Measurements from ENCODE around the gene NCAPG. TPM values are rescaled to one million over a fixed set of nuclear protein-coding genes. Genes with fewer than 3 reads are reported as not detected.

Gene NCAPG, protein sequence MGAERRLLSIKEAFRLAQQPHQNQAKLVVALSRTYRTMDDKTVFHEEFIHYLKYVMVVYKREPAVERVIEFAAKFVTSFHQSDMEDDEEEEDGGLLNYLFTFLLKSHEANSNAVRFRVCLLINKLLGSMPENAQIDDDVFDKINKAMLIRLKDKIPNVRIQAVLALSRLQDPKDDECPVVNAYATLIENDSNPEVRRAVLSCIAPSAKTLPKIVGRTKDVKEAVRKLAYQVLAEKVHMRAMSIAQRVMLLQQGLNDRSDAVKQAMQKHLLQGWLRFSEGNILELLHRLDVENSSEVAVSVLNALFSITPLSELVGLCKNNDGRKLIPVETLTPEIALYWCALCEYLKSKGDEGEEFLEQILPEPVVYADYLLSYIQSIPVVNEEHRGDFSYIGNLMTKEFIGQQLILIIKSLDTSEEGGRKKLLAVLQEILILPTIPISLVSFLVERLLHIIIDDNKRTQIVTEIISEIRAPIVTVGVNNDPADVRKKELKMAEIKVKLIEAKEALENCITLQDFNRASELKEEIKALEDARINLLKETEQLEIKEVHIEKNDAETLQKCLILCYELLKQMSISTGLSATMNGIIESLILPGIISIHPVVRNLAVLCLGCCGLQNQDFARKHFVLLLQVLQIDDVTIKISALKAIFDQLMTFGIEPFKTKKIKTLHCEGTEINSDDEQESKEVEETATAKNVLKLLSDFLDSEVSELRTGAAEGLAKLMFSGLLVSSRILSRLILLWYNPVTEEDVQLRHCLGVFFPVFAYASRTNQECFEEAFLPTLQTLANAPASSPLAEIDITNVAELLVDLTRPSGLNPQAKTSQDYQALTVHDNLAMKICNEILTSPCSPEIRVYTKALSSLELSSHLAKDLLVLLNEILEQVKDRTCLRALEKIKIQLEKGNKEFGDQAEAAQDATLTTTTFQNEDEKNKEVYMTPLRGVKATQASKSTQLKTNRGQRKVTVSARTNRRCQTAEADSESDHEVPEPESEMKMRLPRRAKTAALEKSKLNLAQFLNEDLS
- 53.0 and 175 TPM in 2 replicates for total RNA-seq (2011; cell fraction: chromatin; rRNA removed; ENCODE audit: low replicate concordance)
- total RNA-seq (2011; cell fraction: nucleolus; rRNA removed): 22.2 and 24.9 TPM in 2 replicates
- total RNA-seq (2011; cell fraction: nucleoplasm; rRNA removed): 39.8 and 43.6 TPM in 2 replicates
- total RNA-seq (2014; rRNA removed): 53.0 and 56.6 TPM in 2 replicates
- total RNA-seq (2014; rRNA removed; fragmentation: Illumina TruSeq; extraction: Trizol): 102 and 119 TPM in 2 replicates
- 74.8 and 76.7 TPM in 2 replicates for total RNA-seq (2015; rRNA removed; fragmentation: Illumina TruSeq; extraction: Trizol)
- 72.9 and 73.4 TPM in 2 replicates for total RNA-seq (2021)
- 62.8 and 102 TPM in 2 replicates for polyA plus RNA-seq (2011; rRNA removed)
- polyA plus RNA-seq (2011; cell fraction: cytosol; rRNA removed): 12.7 and 24.5 TPM in 2 replicates
- 43.1 and 68.4 TPM in 2 replicates for polyA plus RNA-seq (2011; cell fraction: nucleus; rRNA removed)
- polyA plus RNA-seq (2012): 50.5 and 51.2 TPM in 2 replicates
- polyA plus RNA-seq (2014; fragmentation: Illumina TruSeq; extraction: Trizol): 62.8 and 65.3 TPM in 2 replicates
- polyA plus RNA-seq (2014; fragmentation: Nextera tagmentation; extraction: Ambion mirVana): 10 to 100 TPM; 25.6 to 30.5 TPM
- 55.6 and 63.4 TPM in 2 replicates for polyA plus RNA-seq (2014; rRNA removed)
- 122 and 127 TPM in 2 replicates for polyA minus RNA-seq (2011; rRNA and poly(A)+ RNA removed)
- 23.3 and 38.6 TPM in 2 replicates for polyA minus RNA-seq (2011; cell fraction: cytosol; rRNA and poly(A)+ RNA removed)
- 47.9 and 83.9 TPM in 2 replicates for polyA minus RNA-seq (2011; cell fraction: nucleus; rRNA and poly(A)+ RNA removed)
- Bru-seq, nascent RNA: percentile 94 among the genes with signal in this experiment
- percentile 97 among the genes with signal in this experiment for BruChase-seq, experiment 1, labeled RNA remaining after a 2-hour chase
- BruChase-seq, experiment 2, labeled RNA remaining after a 6-hour chase: percentile 97 among the genes with signal in this experiment
- long read RNA-seq, experiment 1, full-length matches to known transcripts: 346 of 486 reads
- long read RNA-seq, experiment 1, partial matches to known transcripts: 57 of 486 reads
- long read RNA-seq, experiment 1, other reads (novel, unspliced or antisense): 83 of 486 reads
- long read RNA-seq, experiment 2, full-length matches to known transcripts: 53 of 116 reads
- long read RNA-seq, experiment 2, partial matches to known transcripts: 41 of 116 reads
- long read RNA-seq, experiment 2, other reads (novel, unspliced or antisense): 22 of 116 reads
- long read RNA-seq, experiment 3, full-length matches to known transcripts: 15 of 105 reads
- long read RNA-seq, experiment 3, partial matches to known transcripts: 77 of 105 reads
- long read RNA-seq, experiment 3, other reads (novel, unspliced or antisense): 13 of 105 reads

- DNase-seq (ENCODE audit: extremely low read depth in 1 of 4, low spot score in 3 of 4): peak; percentile 94 to 100 (median 96)
- ChIA-PET POLR2A (interaction anchor here (0.5 to 1.7 kb wide), 17 partner anchors 10 to 1046 kb away, joined by 3 to 10 read pairs (median 3); partner anchors contain the start of gene QDPR), CTCF (ENCODE audit: low intra/inter-chr PET ratio) (no interaction called here)
- under 1% methylated on average over 64 of the region's 69 CpGs for WGBS (ENCODE audit: insufficient coverage, low coverage, missing lambda C conversion rate)
- Histone ChIP-seq H3K9me3 (replicated peaks; ENCODE audit: control insufficient read depth, insufficient read depth, low read depth, low read length) (no peaks in the 10 kb centered on the region), H3K9ac (ENCODE audit: insufficient read depth in 1 of 2, low read depth in 2 of 2, low read length in 2 of 2) (peak within 1 kb of the TSS; percentile 97 to 100), H3K27ac (ENCODE audit: extremely low read depth, low read depth, low read length) (peak within 1 kb of the TSS; percentile 96), H3K36me3 (ENCODE audit: control insufficient read depth, insufficient read depth, low read length) (peaks cover 54% of the 10 kb centered on the region), H3K4me2 (ENCODE audit: insufficient read depth, low read length) (peak within 1 kb of the TSS; percentile 95), H2AFZ (ENCODE audit: low read depth, low read length) (peak within 1 kb of the TSS; percentile 90), H3K27me3 (ENCODE audit: control insufficient read depth in 2 of 2, insufficient read depth in 2 of 2, low read length in 2 of 2) (no peaks in the 10 kb centered on the region), H3K79me2 (ENCODE audit: control insufficient read depth, insufficient read depth, low read length) (peaks cover 99% of the 10 kb centered on the region), H4K20me1 (replicated peaks; ENCODE audit: control insufficient read depth, insufficient read depth, low read length) (peaks cover 11% of the 10 kb centered on the region), H3K4me3 (peak within 1 kb of the TSS; percentile 65), H3K4me1 (replicated peaks in 1 of 2; ENCODE audit: control insufficient read depth in 2 of 2, insufficient read depth in 2 of 2, low read length in 2 of 2) (peaks cover 3 to 10% of the 10 kb centered on the region in 2 experiments; a peak in 4 of 5 replicates), H3K9me1 (ENCODE audit: control insufficient read depth, insufficient read depth, low read length) (no peaks in the 10 kb centered on the region)
- in situ Hi-C loops (cut with MboI): no loop called here
- BruUV-seq (replicated peaks): TSS peak; percentile 58
- peak; percentile 88 for ATAC-seq
- FAIRE-seq: peak; percentile 100
- intact Hi-C loops (cut with micrococcal nuclease): loop anchor here (2.0 kb wide), 1 partner anchor 210 kb away; the partner anchor contains the start of gene LCORL
- TF ChIP-seq SLC30A9 (CRISPR knock-in tag; IDR thresholded peaks at IDR 0.05) (no peak), NUFIP1 (IDR thresholded peaks at IDR 0.05; ENCODE audit: partially characterized antibody) (no peak), ZBTB8A (IDR thresholded peaks at IDR 0.05; ENCODE audit: partially characterized antibody) (no peak), NCOA1 (IDR thresholded peaks at IDR 0.05; ENCODE audit: low read depth) (no peak), POLR3G (IDR thresholded peaks at IDR 0.05; ENCODE audit: extremely low read depth, insufficient read length, insufficient replicate concordance) (no peak), ZNF445 (CRISPR knock-in tag; IDR thresholded peaks at IDR 0.05; ENCODE audit: low read depth) (no peak), ZNF695 (CRISPR knock-in tag; IDR thresholded peaks at IDR 0.05) (no peak), SRF (CRISPR knock-in tag; IDR thresholded peaks at IDR 0.05) (no peak; a peak in 1 of 4 replicates), BRCA1 (IDR thresholded peaks at IDR 0.05) (no peak), BRCA1 (CRISPR knock-in tag; IDR thresholded peaks at IDR 0.05) (no peak)
Measured at GRCh38 chr4:17810260-17811077, at the start of gene NCAPG, which contains the start of gene DCAF16. NCAPG (plus strand) TSS chr4:17810979; CDS start chr4:17811078, 99 bp downstream. DCAF16 (minus strand) TSS chr4:17810757; CDS start chr4:17804141, 6,616 bp downstream.

Data from K562 (cell line).